Measurements from ENCODE around the gene COX6B2.

COX6B2 gene

DNA sequence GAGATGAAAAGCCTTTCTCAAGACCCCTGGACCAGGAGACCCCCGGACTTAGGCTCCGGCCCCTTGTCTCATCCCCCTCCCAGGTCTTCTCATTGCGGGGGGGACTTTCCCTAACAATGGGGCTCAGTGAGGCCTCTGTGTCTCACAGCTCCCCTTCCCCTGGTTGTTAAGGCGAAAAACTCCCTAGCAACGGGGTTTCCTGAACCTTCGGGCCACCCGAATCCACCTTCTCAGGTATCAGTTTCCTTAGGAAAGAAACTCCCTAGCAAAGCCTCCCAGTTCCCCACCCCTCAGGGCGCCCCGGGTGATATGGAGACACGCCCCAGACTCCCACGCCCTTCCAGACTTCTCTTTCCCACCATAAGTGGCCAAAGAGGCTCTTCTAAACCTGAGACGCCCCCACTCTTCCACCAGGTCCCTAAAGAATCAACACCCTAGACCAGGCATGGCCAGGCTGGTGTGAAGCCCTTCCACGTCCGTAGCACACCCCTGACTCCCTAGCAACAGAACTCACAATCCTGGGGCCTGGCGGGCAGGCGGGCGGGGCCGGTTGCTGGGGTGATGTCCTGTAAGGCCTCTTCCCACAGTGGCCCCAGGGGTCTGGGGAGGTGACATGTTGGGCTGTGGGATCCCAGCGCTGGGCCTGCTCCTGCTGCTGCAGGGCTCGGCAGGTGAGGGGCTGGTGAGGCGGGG, 21.9 kb upstream of the COX6B2 start, which contains the start of gene TMEM190:
TMEM190 (plus strand) TSS at position 586 of the 693 bp plus-strand sequence; CDS start at position 614, 28 bp downstream.
- H3K27me3 Mint-ChIP-seq (ENCODE audit: low read depth), result peaks cover 23% of the 10 kb centered on the region
- H3K4me3 Mint-ChIP-seq, result peak within 1 kb of the TSS in 2 of 3 experiments; percentile 16 to 25
- no peaks in the 10 kb centered on the region for H3K36me3 Mint-ChIP-seq (ENCODE audit: low read depth)
- TF ChIP-seq, protein P1, sequence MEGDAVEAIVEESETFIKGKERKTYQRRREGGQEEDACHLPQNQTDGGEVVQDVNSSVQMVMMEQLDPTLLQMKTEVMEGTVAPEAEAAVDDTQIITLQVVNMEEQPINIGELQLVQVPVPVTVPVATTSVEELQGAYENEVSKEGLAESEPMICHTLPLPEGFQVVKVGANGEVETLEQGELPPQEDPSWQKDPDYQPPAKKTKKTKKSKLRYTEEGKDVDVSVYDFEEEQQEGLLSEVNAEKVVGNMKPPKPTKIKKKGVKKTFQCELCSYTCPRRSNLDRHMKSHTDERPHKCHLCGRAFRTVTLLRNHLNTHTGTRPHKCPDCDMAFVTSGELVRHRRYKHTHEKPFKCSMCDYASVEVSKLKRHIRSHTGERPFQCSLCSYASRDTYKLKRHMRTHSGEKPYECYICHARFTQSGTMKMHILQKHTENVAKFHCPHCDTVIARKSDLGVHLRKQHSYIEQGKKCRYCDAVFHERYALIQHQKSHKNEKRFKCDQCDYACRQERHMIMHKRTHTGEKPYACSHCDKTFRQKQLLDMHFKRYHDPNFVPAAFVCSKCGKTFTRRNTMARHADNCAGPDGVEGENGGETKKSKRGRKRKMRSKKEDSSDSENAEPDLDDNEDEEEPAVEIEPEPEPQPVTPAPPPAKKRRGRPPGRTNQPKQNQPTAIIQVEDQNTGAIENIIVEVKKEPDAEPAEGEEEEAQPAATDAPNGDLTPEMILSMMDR (IDR thresholded peaks at IDR 0.05; ENCODE audit: unreplicated experiment in 3 of 3), result no peak
- peaks cover 21% of the 10 kb centered on the region for H3K4me1 Mint-ChIP-seq
- H3K9me3 Mint-ChIP-seq, result no peaks in the 10 kb centered on the region
- H3K27ac Mint-ChIP-seq, result peak within 1 kb of the TSS in 2 of 3 experiments; percentile 17 to 24

- Mint-ChIP-seq H3K27ac (peak overlapping the region; percentile 21 to 81 (median 46)), H3K4me1 (peaks cover 24% of the 10 kb centered on the region), H3K36me3 (ENCODE audit: low read depth) (no peaks in the 10 kb centered on the region), H3K27me3 (ENCODE audit: low read depth) (peaks cover 38% of the 10 kb centered on the region), H3K4me3 (peak overlapping the region in 2 of 3 experiments; percentile 10 to 12), H3K9me3 (no peaks in the 10 kb centered on the region)
- TF ChIP-seq, protein P1 (IDR thresholded peaks at IDR 0.05; ENCODE audit: unreplicated experiment in 3 of 3), result no peak
Measured at GRCh38 chr19:55373993-55374757, 19.7 kb upstream of the COX6B2 start.

DNA sequence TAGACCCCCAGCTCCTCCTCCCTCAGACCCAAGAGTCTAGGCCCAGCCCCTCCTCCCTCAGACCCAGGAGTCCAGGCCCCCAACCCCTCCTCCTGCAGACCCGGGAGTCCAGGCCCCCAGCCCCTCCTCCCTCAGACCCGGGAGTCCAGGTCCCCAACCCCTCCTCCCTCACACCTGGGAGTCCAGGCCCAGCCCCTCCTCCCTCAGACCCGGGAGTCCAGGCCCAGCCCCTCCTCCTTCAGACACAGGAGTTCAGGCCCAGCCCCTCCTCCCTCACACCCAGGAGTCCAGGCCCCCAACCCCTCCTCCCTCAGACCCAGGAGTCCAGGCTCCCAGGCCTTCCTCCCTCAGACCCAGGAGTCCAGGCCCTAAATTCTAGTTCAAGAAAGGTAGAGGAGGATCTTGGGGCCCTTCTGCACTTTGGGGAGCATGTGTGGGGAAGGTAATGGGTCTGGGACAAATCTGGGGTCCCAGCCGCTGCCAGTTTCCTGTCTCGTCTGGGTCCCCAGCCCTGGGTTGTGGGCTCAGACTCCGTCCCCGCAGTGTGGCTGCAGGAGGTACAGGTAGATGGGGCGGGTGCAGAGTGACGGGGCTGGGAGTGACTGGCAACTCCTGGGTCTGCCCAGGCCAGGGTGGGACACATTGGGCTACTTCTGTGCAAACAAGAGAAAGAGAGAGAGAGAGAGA, 18.9 kb upstream of the COX6B2 start:
- peak overlapping the region in 2 of 3 experiments; percentile 10 to 12 for H3K4me3 Mint-ChIP-seq
- H3K4me1 Mint-ChIP-seq, result peaks cover 19% of the 10 kb centered on the region
- no peaks in the 10 kb centered on the region for H3K9me3 Mint-ChIP-seq
- peak overlapping the region; percentile 21 to 81 (median 46) for H3K27ac Mint-ChIP-seq
- H3K36me3 Mint-ChIP-seq (ENCODE audit: low read depth), result no peaks in the 10 kb centered on the region
- peaks cover 43% of the 10 kb centered on the region for H3K27me3 Mint-ChIP-seq (ENCODE audit: low read depth)
- TF ChIP-seq, protein P1 (IDR thresholded peaks at IDR 0.05; ENCODE audit: unreplicated experiment in 3 of 3), result no peak

- H3K36me3 Mint-ChIP-seq (ENCODE audit: low read depth), result no peaks in the 10 kb centered on the region
- no peaks in the 10 kb centered on the region for H3K9me3 Mint-ChIP-seq
- H3K27ac Mint-ChIP-seq, result peak overlapping the region in 1 of 3 experiments; percentile 21
- H3K4me3 Mint-ChIP-seq, result peak overlapping the region in 2 of 3 experiments; percentile 3 to 8
- TF ChIP-seq, protein P1 (IDR thresholded peaks at IDR 0.05; ENCODE audit: unreplicated experiment in 3 of 3), result no peak
- H3K27me3 Mint-ChIP-seq (ENCODE audit: low read depth), result peaks cover 43% of the 10 kb centered on the region
- H3K4me1 Mint-ChIP-seq, result peaks cover 19% of the 10 kb centered on the region
Measured at GRCh38 chr19:55372316-55373081, 18.0 kb upstream of the COX6B2 start.

DNA sequence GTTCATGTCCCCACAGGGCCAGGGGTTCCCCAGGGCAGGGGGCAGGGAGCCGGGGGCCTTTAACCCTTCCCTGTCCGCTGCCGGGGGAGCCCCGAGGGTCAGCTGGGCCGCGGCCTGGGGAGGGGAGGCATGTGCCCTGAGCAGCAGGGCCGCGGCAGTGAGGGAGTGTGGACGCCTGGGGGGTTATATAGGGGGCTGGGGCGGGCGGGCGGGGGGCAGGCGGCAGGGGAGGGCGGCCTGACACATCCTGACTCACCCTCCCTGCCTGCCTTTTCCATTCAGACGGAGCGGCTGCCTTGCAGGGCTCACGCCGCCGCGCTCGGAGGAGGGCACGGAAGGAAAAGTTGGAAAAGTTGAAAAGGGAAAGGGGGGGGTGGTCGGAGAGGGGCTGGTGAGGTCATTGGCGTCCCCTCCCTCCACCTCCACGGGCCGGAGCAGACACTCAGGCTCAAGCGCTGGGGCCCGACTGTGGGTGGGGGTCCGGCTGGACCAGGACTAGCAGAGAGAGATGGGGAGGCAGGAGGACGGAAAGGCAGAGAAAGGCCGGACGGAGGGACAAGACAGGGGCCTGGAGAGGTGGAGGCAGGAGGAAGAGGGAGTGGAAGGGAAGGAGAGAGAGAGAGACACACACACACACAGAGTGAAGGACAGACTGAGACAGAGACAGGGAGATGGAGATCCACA, 15.9 kb upstream of the COX6B2 start, which contains the start of gene IL11:
IL11 (minus strand) TSS at position 159 of the 684 bp plus-strand sequence; CDS start at position 6, 153 bp downstream.
- H3K27ac Mint-ChIP-seq, result peak within 1 kb of the TSS in 2 of 3 experiments; percentile 10 to 51
- peaks cover 44% of the 10 kb centered on the region for H3K27me3 Mint-ChIP-seq (ENCODE audit: low read depth)
- peak within 1 kb of the TSS; percentile 75 to 84 (median 83) for H3K4me3 Mint-ChIP-seq
- TF ChIP-seq, protein P1 (IDR thresholded peaks at IDR 0.05; ENCODE audit: unreplicated experiment in 3 of 3), result no peak
- H3K9me3 Mint-ChIP-seq, result no peaks in the 10 kb centered on the region
- peaks cover 13% of the 10 kb centered on the region for H3K4me1 Mint-ChIP-seq
- no peaks in the 10 kb centered on the region for H3K36me3 Mint-ChIP-seq (ENCODE audit: low read depth)

Data from nephron (organoid).